Esophagus squamous epithelium (tissue), 4 donors: Measurements from ENCODE around the gene LMNTD2.

Experiments used
- CTCF ChIP-seq, 6 experiments: fragments of 450-650 bp in 4 of 6; fragments of 200-600 bp in 2 of 6; sonication (generic) in 2 of 6; IDR thresholded peaks; one replicate each; pipeline ENCODE4 v1.5.1; 2016 to 2019; ENCODE audit warnings: antibody characterized with exemption in 6 of 6, mild to moderate bottlenecking in 4 of 6, moderate library complexity in 4 of 6
- POLR2A ChIP-seq, 4 donors: fragments of 450-650 bp; IDR thresholded peaks; one replicate each; pipeline ENCODE4 v1.6.1; 2017; ENCODE audit warnings: antibody characterized with exemption in 4 of 4, mild to moderate bottlenecking in 4 of 4, moderate library complexity in 3 of 4

DNA sequence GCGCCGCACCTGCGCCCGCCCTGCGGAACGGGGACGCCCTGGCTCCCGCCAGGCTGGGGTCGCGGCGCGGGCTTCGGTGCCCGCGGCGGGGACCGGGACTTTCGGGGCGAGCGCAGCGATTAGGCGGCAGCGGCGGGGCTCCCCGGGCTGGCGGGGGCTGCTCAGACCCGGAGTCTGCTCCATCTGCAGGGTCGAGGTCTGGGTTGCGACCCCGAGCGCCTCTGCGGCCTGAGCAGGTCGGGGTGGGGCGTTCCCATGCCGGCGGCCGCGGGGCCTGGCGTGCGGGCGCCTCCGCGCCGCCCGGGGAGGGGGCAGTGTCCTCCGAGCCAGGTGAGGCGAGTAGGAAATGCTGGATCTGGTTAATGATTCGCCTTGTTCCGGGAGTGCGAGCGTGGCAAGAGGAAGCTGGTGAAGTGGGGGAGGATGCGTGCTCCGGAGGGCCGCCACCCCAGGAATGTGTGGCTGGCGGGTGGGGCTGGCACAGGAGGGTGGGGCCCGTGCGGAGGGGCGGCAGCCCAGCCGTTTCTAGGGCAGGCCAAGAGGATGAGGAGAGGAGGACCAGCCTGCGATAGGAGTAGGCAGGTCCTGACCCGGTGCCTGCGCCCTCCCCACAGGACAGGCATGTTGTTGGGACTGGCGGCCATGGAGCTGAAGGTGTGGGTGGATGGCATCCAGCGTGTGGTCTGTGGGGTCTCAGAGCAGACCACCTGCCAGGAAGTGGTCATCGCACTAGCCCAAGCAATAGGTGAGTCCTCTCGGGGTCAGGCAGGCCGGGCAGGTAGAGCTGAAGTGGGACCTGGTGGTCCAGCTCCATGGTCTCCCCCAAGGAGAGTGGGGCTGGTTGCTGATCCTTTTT is 838 bp upstream of the LMNTD2 start:
- no peak for TF ChIP-seq POLR2A (IDR thresholded peaks at IDR 0.05)
- TF ChIP-seq CTCF (IDR thresholded peaks at IDR 0.05) = no peak
